GM10266 (cell line): ENCODE measurements around the gene PCDH19.
A peak's percentile ranks its signal among the peaks of the same experiment; 100 is the strongest.

Experiments used
- DNase-seq: peaks from one replicate; pipeline ENCODE4 v3.0.0; 2012; ENCODE audit errors: extremely low spot score
- TF ChIP-seq, protein P1 (sequence below): IDR thresholded peaks from 2 replicates; pipeline ENCODE4 v1.5.1; 2012; ENCODE audit warnings: mild to moderate bottlenecking, low read depth; ENCODE audit not compliant: control insufficient read depth, insufficient read depth; ENCODE audit errors: missing control alignments

Gene PCDH19

DNA sequence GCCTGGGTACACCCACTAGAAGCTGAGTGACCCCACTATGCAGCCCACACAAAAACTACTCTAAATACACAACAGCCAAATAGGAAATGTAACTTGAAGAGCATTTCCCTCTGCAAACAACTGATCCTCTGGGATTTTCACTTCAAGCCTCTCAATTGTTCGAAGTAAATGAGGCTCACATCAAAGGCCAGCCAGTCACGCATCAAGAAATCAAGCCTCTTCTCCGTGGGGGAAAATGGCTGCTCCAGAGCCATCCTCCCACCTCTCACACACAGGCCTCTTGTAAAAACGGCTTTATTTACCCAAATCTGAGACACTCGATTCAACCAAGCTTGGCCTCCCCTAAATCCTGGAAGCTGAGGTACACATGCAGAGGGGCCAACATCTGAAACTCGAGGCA lies 14.3 kb downstream of the PCDH19 start:
- no peak for DNase-seq
- TF ChIP-seq, protein P1, sequence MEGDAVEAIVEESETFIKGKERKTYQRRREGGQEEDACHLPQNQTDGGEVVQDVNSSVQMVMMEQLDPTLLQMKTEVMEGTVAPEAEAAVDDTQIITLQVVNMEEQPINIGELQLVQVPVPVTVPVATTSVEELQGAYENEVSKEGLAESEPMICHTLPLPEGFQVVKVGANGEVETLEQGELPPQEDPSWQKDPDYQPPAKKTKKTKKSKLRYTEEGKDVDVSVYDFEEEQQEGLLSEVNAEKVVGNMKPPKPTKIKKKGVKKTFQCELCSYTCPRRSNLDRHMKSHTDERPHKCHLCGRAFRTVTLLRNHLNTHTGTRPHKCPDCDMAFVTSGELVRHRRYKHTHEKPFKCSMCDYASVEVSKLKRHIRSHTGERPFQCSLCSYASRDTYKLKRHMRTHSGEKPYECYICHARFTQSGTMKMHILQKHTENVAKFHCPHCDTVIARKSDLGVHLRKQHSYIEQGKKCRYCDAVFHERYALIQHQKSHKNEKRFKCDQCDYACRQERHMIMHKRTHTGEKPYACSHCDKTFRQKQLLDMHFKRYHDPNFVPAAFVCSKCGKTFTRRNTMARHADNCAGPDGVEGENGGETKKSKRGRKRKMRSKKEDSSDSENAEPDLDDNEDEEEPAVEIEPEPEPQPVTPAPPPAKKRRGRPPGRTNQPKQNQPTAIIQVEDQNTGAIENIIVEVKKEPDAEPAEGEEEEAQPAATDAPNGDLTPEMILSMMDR, result no peak

DNA sequence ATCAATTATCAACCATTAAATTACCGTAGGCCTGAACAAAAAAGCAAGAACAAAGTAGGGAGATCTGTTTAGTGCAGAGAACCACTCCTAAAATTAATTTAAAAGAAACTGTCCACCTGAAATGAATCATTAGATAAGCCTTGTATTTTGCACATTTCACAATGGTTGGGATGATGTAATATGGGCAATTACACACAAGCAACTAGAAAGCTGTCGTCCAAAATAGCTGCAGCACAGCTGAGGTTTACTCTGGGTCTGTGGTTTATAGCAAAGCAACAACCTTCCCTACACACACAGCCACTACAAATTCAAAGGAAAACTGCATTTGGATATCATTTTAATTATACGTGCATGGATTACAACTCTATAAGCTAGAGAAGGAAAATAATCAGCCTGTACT lies 28.5 kb downstream of the PCDH19 start:
- TF ChIP-seq, protein P1, result no peak
- no peak for DNase-seq

DNA sequence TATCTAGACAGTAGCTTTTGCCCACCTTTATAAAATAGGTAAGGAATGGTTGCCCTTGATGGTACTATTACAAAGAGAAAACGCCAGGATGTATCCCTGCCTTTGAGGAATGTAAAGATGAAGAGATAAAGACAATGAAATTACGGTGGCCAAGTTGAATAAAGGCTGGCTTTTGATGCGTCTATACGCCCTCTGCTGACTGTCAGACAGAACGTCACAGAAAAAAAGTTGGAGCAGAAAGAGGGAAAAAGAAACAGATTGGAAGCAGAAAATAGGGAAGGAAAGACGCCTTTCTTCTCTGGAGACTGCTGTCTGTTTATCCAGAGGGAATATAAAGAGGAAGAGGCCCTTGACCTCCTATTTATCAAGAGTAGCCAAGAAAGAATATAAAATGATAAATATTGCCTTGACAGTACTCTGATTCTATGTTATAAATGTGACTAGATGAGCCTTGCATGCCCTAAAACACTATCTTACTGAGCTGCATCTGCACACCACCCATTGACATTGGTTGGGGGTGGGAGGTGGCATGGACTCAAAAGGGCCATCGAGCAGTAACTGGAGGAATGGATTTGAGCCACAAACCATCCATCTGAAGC lies 30.6 kb downstream of the PCDH19 start:
- DNase-seq, result no peak
- TF ChIP-seq, protein P1, result no peak

DNA sequence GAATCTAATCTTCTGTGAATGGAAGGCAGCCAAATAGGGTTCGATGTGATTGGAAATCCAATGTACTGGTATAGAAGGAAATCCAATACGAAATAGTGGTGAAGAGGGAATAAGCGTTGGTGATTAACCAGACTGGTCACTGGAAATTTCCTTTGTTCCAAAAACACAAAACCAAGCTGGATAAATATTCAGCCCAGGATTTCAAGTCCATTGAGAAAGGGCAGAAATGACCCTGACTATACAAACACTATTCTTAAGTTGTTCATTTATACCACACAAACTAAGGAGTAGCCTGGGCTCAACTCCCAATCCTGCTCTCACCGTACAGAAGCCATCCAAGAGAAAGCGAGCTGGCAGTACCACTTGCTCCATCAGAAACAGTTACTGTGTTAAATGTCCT lies 32.2 kb downstream of the PCDH19 start:
- TF ChIP-seq, protein P1, result no peak
- no peak for DNase-seq

DNA sequence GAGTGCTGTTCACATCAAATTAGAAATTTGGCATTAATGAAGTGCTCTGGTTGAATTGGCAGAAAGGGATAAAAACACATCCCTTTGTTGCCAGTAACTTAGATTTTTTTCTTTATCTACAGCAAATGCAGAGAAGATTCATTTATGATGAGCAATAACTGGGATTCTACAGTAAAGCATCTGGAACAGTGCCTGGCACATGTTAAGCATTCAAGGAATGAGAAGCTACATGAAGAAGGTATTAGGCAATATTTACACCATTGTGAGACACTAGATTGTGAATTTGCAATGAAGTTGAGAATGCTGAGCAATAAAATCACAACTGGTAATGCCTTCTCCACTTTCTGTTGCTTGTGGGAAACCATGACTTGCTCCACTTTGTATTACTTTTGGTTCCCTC lies 33.5 kb downstream of the PCDH19 start:
- TF ChIP-seq, protein P1, result no peak

DNA sequence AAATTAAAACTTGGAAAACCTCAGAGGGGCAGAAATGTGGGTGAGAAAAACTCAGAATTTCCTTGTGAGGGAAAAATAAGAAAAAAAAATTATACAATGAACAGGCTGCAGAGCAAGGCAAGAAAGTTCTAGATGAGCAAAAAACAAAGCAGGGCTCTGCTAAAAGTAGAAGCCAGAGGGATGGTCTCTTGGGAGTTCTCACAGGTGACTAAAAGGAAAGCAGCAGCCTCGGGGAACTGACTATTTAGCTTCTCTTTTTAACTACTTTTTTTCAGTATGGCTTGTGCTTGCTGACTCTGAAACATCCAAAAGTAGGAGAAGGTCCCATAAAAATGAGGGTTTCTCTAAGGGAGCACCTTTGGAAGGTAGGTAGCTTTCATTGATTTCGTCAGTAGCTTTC lies 36.4 kb downstream of the PCDH19 start:
- TF ChIP-seq, protein P1, result no peak
- DNase-seq, result no peak

More for the DNA sequence above, 33.5 kb downstream of the PCDH19 start:
- DNase-seq, result no peak

DNA sequence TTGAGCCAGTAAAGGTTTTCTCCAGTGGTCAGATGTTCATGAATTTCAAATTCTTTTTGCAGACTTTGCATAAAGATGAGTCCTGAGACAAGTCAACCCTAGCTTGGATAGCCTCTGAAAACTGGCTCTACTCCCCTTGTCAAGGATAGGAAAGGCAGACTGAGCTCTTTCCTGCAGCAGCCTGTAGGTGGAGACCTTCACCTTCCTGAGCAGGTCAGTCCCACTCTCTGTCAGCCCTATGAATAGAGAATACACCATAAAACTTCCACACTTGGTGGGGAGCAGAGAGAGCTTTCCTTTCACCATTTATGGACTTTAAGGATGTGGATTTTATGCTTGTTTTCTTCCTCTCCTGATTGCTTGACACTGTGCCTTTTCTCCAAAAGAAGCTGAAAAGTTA lies 41.9 kb downstream of the PCDH19 start:
- TF ChIP-seq, protein P1, result peak; percentile 35
- peak; percentile 2 for DNase-seq
